GM23248 (cell line): Measurements from ENCODE around the gene ACSL4. TPM values are rescaled to one million over a fixed set of nuclear protein-coding genes. Genes with fewer than 3 reads are reported as not detected.
"Not testable (repeated sequence)": the region's sequence is repeated elsewhere in the genome, so short reads cannot be mapped to it uniquely, and the experiment has no call there.

Experiments used
- DNase-seq: peaks from one replicate; pipeline ENCODE4 v3.0.0-alpha.2; 2015
- H2AFZ ChIP-seq: fragments of 200-600 bp; sonication (generic); 2 replicates; pipeline ENCODE4 v1.6.1; 2016; ENCODE audit warnings: antibody characterized with exemption
- H3F3A ChIP-seq: fragments of 200-600 bp; sonication (generic); 2 replicates; pipeline ENCODE4 v1.6.1; 2016; ENCODE audit warnings: mild to moderate bottlenecking, antibody characterized with exemption, mixed run types; ENCODE audit not compliant: insufficient read depth
- H3K27ac ChIP-seq: fragments of 200-600 bp; sonication (generic); 2 replicates; pipeline ENCODE4 v1.5.1; 2016; ENCODE audit warnings: mild to moderate bottlenecking
- H3K27me3 ChIP-seq: fragments of 200-600 bp; sonication (generic); replicated peaks from 2 replicates; pipeline ENCODE4 v1.6.1; 2016; ENCODE audit warnings: mild to moderate bottlenecking; ENCODE audit not compliant: insufficient read depth
- H3K36me3 ChIP-seq: fragments of 200-600 bp; sonication (generic); 2 replicates; pipeline ENCODE4 v1.6.1; 2016; ENCODE audit warnings: low read depth, mild to moderate bottlenecking
- H3K4me1 ChIP-seq: fragments of 200-600 bp; sonication (generic); 2 replicates; pipeline ENCODE4 v1.6.1; 2016; ENCODE audit warnings: mild to moderate bottlenecking; ENCODE audit not compliant: insufficient read depth
- H3K4me2 ChIP-seq: fragments of 200-600 bp; sonication (generic); one replicate; pipeline ENCODE4 v1.6.1; 2016; ENCODE audit warnings: mild to moderate bottlenecking; ENCODE audit not compliant: unreplicated experiment
- H3K4me3 ChIP-seq: fragments of 200-600 bp; sonication (generic); 2 replicates; pipeline ENCODE4 v1.5.1; 2016; ENCODE audit warnings: mild to moderate bottlenecking
- H3K79me2 ChIP-seq: fragments of 200-600 bp; sonication (generic); 2 replicates; pipeline ENCODE4 v1.6.1; 2016; ENCODE audit warnings: mild to moderate bottlenecking; ENCODE audit not compliant: insufficient read depth
- H3K9ac ChIP-seq: fragments of 200-600 bp; sonication (generic); 2 replicates; pipeline ENCODE4 v1.6.1; 2016; ENCODE audit warnings: mild to moderate bottlenecking
- H3K9me2 ChIP-seq: fragments of 200-600 bp; sonication (generic); 2 replicates; pipeline ENCODE4 v1.6.1; 2016; ENCODE audit warnings: mixed run types, mild to moderate bottlenecking, moderate library complexity; ENCODE audit not compliant: insufficient read depth
- H3K9me3 ChIP-seq: fragments of 200-600 bp; sonication (generic); one replicate; pipeline ENCODE4 v1.6.1; 2017; ENCODE audit warnings: low read depth
- H4K20me1 ChIP-seq: fragments of 200-600 bp; sonication (generic); 2 replicates; pipeline ENCODE4 v1.6.0; 2016; ENCODE audit not compliant: insufficient read depth
- EZH2 ChIP-seq: fragments of 200-600 bp; sonication (generic); IDR thresholded peaks from 2 replicates; pipeline ENCODE4 v1.6.1; 2018; ENCODE audit warnings: antibody characterized with exemption, mild to moderate bottlenecking; ENCODE audit not compliant: insufficient read depth, poor library complexity, severe bottlenecking
- EZH2phosphoT487 ChIP-seq: fragments of 200-600 bp; sonication (generic); IDR thresholded peaks from 2 replicates; pipeline ENCODE4 v1.6.1; 2018; ENCODE audit warnings: antibody characterized with exemption, moderate library complexity, mild to moderate bottlenecking, low read depth; ENCODE audit not compliant: insufficient read depth
- WGBS, 2 experiments: methylation state at CpG; one replicate each; pipeline ENCODE4 v1.1.6; 2015 to 2017; ENCODE audit warnings: low lambda C conversion rate in 2 of 2, low coverage in 1 of 2; ENCODE audit errors: missing lambda C conversion rate in 2 of 2; 5-methylcytosine and 5-hydroxymethylcytosine counted together
- in situ Hi-C: fragments of 300-500 bp; cut with MboI; formaldehyde crosslinking; loops from 2 replicates; pipeline ENCODE4 v1.15.0; 2020
- polyA plus RNA-seq: library from polyadenylated mRNA; unstranded; fragments of >200 nt; fragmentation: Nextera tagmentation; extraction: Ambion mirVana; gene quantifications from 2 replicates; pipeline ENCODE4 v1.2.1, GENCODE V29; 2016
- total RNA-seq: library from RNA; depleted of rRNA; stranded (reverse); fragments of >200 nt; shearing (Covaris generic); gene quantifications from 2 replicates; pipeline ENCODE4 v1.2.3, GENCODE V29; 2014

ACSL4 gene
- total and polyA plus RNA-seq, 2 experiments from 2014 or later = 33.2 to 81.7 TPM

DNA sequence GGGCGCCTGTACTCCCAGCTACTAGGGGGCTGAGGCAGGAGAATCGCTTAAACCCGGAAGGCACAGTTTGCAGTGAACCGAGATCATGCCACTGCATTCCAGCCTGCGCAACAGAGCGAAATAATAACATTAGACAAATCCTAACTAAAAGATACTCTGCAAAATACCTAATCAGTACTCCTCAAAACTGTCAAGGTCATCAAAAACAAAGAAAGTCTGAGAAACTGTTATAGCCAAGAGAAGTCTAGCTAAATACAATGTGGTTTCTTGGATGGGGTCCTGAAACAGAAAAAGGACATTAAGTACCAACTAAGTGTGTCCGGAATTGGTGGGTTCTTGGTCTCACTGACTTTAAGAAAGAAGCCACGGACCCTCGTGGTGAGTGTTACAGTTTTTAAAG lies 14.6 kb upstream of the ACSL4 start:
- Histone ChIP-seq H3K9ac (no peak overlapping the region), H4K20me1 (no peaks in the 10 kb centered on the region), H3K4me2 (no peak overlapping the region), H3K27me3 (no peaks in the 10 kb centered on the region), H3K36me3 (no peaks in the 10 kb centered on the region), H3K4me1 (no peaks in the 10 kb centered on the region), H3K9me2 (no peaks in the 10 kb centered on the region), H3F3A (no peaks in the 10 kb centered on the region), H2AFZ (no peak overlapping the region), H3K9me3 (no peaks in the 10 kb centered on the region), H3K4me3 (no peak overlapping the region), H3K27ac (no peak overlapping the region), H3K79me2 (no peaks in the 10 kb centered on the region)
- no peak for DNase-seq
- 60 to 68% methylated on average over 9 of the region's 9 CpGs for WGBS, 2 experiments
- in situ Hi-C loops = no loop called here
- no peak for TF ChIP-seq EZH2phosphoT487
- no peak for TF ChIP-seq EZH2

DNA sequence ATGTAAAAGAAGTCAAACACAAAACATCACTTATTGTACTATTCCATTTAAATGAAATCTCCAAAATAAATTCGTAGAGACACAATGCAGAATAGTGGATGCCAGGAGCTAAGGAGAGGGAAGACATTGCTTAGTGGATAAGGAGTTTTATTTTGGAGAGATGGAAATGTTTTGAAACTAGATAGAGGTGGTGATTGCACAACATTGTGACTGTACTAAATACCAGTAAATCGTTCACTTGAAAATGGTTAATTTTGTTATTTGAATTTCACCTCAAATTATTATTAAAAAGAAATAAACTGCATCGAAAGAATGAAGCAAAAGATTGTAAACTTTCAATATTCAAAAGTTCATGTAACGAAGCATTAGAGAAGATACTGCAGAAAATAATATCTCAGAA lies 9.7 kb upstream of the ACSL4 start:
- no peak overlapping the region for H2AFZ ChIP-seq
- H3K9me3 ChIP-seq = no peaks in the 10 kb centered on the region
- H3F3A ChIP-seq = no peaks in the 10 kb centered on the region
- H3K4me3 ChIP-seq = no peak overlapping the region
- no peak overlapping the region for H3K27ac ChIP-seq
- H3K27me3 ChIP-seq = no peaks in the 10 kb centered on the region
- WGBS, 2 experiments = 85 to 90% methylated on average over 4 of the region's 4 CpGs
- H4K20me1 ChIP-seq = no peaks in the 10 kb centered on the region
- no peak overlapping the region for H3K4me2 ChIP-seq
- no peak for DNase-seq
- no peaks in the 10 kb centered on the region for H3K36me3 ChIP-seq
- no peaks in the 10 kb centered on the region for H3K9me2 ChIP-seq
- H3K4me1 ChIP-seq = 0 out of 2 replicates have a peak, but pooled peaks cover 3% of the 10 kb centered on the region
- no peak overlapping the region for H3K9ac ChIP-seq
- in situ Hi-C loops = no loop called here
- H3K79me2 ChIP-seq = no peaks in the 10 kb centered on the region
- TF ChIP-seq EZH2 (no peak), EZH2phosphoT487 (no peak)

DNA sequence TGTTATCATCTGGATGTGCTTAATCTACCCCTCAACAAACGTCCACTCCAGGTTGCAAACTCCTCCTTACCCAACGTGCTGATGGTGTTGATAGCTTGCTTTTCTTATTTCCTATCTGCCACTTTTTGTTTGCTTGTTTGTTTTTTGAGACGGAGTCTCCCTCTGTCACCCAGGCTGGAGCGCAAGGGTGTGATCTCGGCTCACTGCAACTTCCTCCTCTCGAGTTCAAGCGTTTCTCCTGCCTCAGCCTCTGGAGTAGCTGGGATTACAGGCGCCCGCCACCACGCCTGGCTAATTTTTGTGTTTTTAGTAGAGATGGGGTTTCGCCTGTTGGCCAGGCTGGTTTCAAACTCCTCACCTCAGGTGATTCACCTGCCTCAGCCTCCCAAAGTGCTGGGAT lies 7.8 kb upstream of the ACSL4 start:
- DNase-seq, H3K4me2 ChIP-seq, H3K9me3 ChIP-seq, H3F3A ChIP-seq, H3K4me1 ChIP-seq, H3K9me2 ChIP-seq, H3K27ac ChIP-seq, H3K27me3 ChIP-seq, H3K9ac ChIP-seq, in situ Hi-C loops, H3K79me2 ChIP-seq, H3K36me3 ChIP-seq, H2AFZ ChIP-seq, H4K20me1 ChIP-seq, H3K4me3 ChIP-seq: not testable (repeated sequence)
- WGBS, 2 experiments = 85 to 89% methylated on average over 4 to 9 of the region's 11 CpGs

DNA sequence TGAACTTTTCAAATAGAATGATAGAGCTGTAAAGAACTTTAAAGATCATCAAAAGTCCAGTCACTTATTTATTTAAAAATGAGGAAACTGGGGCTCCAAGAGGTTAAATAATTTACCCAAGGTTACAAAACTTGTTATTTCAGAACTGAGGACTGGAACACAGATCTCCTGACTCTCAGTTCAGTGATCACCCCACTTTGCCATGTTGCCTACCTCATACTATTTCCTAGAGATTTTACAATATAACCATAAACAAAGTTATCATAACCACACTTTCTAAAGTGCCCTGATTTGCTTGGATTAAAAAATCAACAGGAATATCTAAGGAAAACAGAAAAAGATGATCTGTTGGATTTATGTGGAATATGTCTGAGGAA lies 7.4 kb upstream of the ACSL4 start:
- no peak overlapping the region for H3K4me2 ChIP-seq
- H3F3A ChIP-seq = no peaks in the 10 kb centered on the region
- H3K4me1 ChIP-seq = 0 out of 2 replicates have a peak, but pooled peaks cover 3% of the 10 kb centered on the region
- H3K27me3 ChIP-seq = no peaks in the 10 kb centered on the region
- no peaks in the 10 kb centered on the region for H3K36me3 ChIP-seq
- no peak overlapping the region for H3K27ac ChIP-seq
- DNase-seq = no peak
- no peaks in the 10 kb centered on the region for H4K20me1 ChIP-seq
- TF ChIP-seq EZH2 = no peak
- no peak for TF ChIP-seq EZH2phosphoT487
- H3K79me2 ChIP-seq = no peaks in the 10 kb centered on the region
- no peak overlapping the region for H2AFZ ChIP-seq
- in situ Hi-C loops = no loop called here
- no peak overlapping the region for H3K9ac ChIP-seq
- H3K9me2 ChIP-seq = no peaks in the 10 kb centered on the region
- no peaks in the 10 kb centered on the region for H3K9me3 ChIP-seq
- no peak overlapping the region for H3K4me3 ChIP-seq

DNA sequence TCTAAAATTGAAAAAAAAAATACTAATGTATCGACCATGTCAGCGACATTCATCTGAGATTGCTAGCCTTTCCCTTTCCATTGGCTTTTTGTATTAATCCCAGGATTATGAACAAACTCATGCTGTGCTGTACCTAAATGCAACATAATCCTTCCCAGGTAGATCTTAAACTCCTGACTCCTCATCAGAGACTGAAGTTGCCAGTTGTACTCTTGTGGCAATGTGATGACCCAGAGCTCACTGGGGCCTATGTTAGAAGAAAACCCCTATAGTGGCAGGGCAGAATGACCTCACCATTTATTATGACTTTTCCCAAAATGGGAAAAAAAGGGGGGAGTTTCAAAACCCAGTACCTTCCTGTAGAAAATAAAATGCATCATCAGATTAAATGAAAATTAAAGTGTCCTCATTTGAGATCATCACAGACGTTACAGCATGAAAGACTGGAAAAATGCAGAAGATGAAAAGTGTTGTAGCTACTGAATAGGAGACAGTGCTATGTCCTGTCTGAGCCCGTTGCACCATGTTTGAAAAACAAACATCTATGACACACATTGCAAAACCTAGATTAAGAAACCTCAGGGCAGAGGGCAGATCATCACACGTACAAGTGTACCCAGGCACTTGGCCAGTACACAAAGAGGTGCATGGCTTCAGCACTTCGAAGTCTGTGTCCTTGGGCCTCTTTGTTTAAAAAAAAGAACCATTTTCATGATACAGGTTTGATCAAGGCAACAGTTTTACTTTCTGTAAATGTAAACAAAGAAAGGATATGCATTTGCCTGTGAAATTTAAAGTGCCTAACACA lies 6.8 kb upstream of the ACSL4 start:
- Histone ChIP-seq H4K20me1 (no peaks in the 10 kb centered on the region), H3K4me2 (no peak overlapping the region), H3K27me3 (no peaks in the 10 kb centered on the region), H3K9ac (no peak overlapping the region), H2AFZ (no peak overlapping the region), H3K4me3 (no peak overlapping the region), H3K79me2 (no peaks in the 10 kb centered on the region), H3K27ac (no peak overlapping the region), H3K36me3 (no peaks in the 10 kb centered on the region), H3K9me2 (no peaks in the 10 kb centered on the region), H3F3A (no peaks in the 10 kb centered on the region), H3K4me1 (0 out of 2 replicates have a peak, but pooled peaks cover 3% of the 10 kb centered on the region), H3K9me3 (no peaks in the 10 kb centered on the region)
- peak; percentile 38 for DNase-seq
- 66 to 72% methylated on average over 6 of the region's 6 CpGs for WGBS, 2 experiments
- TF ChIP-seq EZH2phosphoT487 (no peak), EZH2 (no peak)
- in situ Hi-C loops = no loop called here
